C4-2B (cell line): ENCODE measurements around the gene PID1.

ENCODE experiments used
- CTCF ChIP-seq: fragments of 450-650 bp; conservative IDR thresholded peaks from 2 replicates; pipeline ENCODE4 v1.5.1; 2017; ENCODE audit warnings: mild to moderate bottlenecking
- ZFX ChIP-seq: fragments of 450-650 bp; IDR thresholded peaks from 2 replicates; pipeline ENCODE4 v1.6.1; 2017

GRCh38 chr2:229163893-229164292 lies 107.2 kb downstream of the PID1 start:
- no peak for TF ChIP-seq CTCF
- TF ChIP-seq ZFX, result no peak
